SK-N-SH (cell line): Measurements from ENCODE around the gene CHTF18.

Experiments
- FOXJ3 ChIP-seq: sonication (generic); formaldehyde crosslinking; IDR thresholded peaks from 2 replicates; pipeline ENCODE4 v1.5.1; 2020; ENCODE audit warnings: mild to moderate bottlenecking, missing genetic modification reagents
- NFIC ChIP-seq: IDR thresholded peaks from 2 replicates; pipeline ENCODE4 v1.4.0; 2012; ENCODE audit warnings: borderline replicate concordance
- POLR2AphosphoS5 ChIP-seq: IDR thresholded peaks from 2 replicates; pipeline ENCODE4 v1.6.1; 2012; ENCODE audit warnings: low read depth, low read length
- RAD21 ChIP-seq: IDR thresholded peaks from 2 replicates; pipeline ENCODE4 v1.6.1; 2012; ENCODE audit warnings: mild to moderate bottlenecking, low read length
- REST ChIP-seq: IDR thresholded peaks from 2 replicates; pipeline ENCODE4 v1.6.1; 2012; ENCODE audit warnings: mild to moderate bottlenecking, low read depth, low read length, moderate library complexity
- RFX5 ChIP-seq: IDR thresholded peaks from 2 replicates; pipeline ENCODE4 v1.6.1; 2012; ENCODE audit warnings: mild to moderate bottlenecking, improper control_type of control experiment, low read length
- SMC3 ChIP-seq: IDR thresholded peaks from 2 replicates; pipeline ENCODE4 v1.6.1; 2012; ENCODE audit warnings: low read depth, low read length, improper control_type of control experiment
- YY1 ChIP-seq: IDR thresholded peaks from 2 replicates; pipeline ENCODE4 v1.4.0; 2012; ENCODE audit warnings: low read depth, mild to moderate bottlenecking
- ZBTB33 ChIP-seq: IDR thresholded peaks from 2 replicates; pipeline ENCODE4 v1.4.0; 2012; ENCODE audit warnings: low read depth, borderline replicate concordance
- TF ChIP-seq, protein P1 (sequence below): fragments of 200-600 bp; sonication (generic); IDR thresholded peaks from 2 replicates; pipeline ENCODE4 v1.6.1; 2017; ENCODE audit warnings: antibody characterized with exemption, mild to moderate bottlenecking, moderate library complexity
- TF ChIP-seq, protein P2 (sequence below): IDR thresholded peaks from 2 replicates; pipeline ENCODE4 v1.4.0; 2012; ENCODE audit warnings: low read depth, borderline replicate concordance

DNA sequence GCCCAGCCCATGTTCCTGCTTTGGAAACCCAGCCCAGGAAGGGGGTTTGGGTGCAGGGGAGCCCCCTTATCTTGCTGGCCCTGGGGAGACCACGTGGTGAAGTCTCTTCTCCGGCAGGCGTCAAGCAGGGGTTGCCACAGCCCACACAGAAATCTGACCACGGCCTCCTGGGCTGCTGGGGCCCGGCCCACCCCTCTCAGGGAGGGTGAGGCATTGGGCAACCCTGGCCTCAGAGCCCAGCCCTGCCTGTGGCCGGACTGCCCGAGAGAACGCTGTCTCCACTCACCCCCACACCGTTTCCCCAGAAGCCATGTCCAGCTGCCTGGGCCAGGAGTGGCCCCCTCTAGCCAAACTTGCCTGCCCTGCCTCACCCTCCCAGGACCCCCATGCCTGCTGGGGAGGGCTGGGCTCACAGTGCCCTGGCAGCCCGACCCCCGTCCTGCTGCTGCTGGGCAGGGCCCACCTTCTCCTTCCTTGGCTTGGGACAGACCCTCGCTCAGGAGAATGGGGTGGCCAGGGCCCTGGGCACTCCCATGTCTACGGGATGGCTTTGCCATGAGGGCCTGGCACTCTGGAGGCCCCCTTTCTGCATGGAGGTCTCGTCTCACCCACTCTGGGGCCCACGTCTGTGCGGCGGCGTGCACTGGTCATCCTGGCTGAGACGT lies 6.9 kb upstream of the CHTF18 start:
- TF ChIP-seq, protein P1, sequence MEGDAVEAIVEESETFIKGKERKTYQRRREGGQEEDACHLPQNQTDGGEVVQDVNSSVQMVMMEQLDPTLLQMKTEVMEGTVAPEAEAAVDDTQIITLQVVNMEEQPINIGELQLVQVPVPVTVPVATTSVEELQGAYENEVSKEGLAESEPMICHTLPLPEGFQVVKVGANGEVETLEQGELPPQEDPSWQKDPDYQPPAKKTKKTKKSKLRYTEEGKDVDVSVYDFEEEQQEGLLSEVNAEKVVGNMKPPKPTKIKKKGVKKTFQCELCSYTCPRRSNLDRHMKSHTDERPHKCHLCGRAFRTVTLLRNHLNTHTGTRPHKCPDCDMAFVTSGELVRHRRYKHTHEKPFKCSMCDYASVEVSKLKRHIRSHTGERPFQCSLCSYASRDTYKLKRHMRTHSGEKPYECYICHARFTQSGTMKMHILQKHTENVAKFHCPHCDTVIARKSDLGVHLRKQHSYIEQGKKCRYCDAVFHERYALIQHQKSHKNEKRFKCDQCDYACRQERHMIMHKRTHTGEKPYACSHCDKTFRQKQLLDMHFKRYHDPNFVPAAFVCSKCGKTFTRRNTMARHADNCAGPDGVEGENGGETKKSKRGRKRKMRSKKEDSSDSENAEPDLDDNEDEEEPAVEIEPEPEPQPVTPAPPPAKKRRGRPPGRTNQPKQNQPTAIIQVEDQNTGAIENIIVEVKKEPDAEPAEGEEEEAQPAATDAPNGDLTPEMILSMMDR: no peak
- TF ChIP-seq, protein P2, sequence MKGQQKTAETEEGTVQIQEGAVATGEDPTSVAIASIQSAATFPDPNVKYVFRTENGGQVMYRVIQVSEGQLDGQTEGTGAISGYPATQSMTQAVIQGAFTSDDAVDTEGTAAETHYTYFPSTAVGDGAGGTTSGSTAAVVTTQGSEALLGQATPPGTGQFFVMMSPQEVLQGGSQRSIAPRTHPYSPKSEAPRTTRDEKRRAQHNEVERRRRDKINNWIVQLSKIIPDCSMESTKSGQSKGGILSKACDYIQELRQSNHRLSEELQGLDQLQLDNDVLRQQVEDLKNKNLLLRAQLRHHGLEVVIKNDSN: no peak
- TF ChIP-seq POLR2AphosphoS5 (no peak), RFX5 (no peak), SMC3 (no peak), REST (no peak), RAD21 (no peak), ZBTB33 (no peak), NFIC (no peak), YY1 (no peak), FOXJ3 (CRISPR knock-in tag) (no peak)
